DMS53 treated with DMSO at 0.1 percent for 48 hours (cell line): Measurements from ENCODE around the gene CLUH.
"Not testable (repeated sequence)": the region's sequence is repeated elsewhere in the genome, so short reads cannot be mapped to it uniquely, and the experiment has no call there.

ENCODE experiments used
- DNase-seq: peaks from one replicate; lab custom pipeline; 2025; ENCODE audit not compliant: unreplicated experiment; lab: John Stamatoyannopoulos, UW

CLUH gene

DNA sequence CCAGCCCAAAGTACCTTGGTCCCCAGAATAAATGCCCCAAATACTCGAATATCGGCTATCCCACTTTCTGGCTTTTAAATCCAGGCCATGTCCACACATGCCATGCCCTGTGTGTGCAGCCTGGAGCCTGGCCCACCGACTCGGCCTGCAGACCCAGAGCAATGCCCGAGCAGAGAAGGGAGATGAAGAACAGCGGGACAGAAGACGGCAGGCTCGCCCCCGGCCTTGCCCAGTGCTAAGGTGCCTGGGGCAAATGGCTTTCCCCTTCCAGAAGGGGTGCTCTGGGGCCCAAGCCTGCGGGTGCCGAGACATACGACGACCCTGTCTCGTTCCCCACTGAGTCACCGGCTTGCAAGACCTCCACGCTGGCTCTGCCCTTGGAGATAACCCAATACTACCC, 8.0 kb downstream of the CLUH start:
- no peak for DNase-seq

DNA sequence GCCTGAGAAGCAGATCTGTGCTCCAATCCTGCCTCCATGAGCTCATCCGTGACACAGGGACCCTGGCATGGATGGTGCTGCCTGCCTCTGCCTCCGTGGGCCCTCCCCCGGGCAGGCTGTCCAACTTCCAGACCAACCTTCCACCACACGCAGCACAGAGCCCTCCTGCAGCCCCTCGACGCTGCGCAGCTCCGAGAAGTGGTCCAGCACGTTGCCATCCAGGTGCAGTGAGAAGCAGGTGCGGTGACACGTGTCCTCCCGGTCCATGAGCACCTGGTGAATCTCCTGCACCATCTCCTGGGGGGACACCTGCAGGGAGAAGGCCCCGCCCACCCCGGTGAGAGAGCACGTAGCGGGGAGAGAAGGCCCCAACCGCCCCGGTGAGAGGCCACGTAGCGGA, 8.4 kb downstream of the CLUH start:
- no peak for DNase-seq

DNA sequence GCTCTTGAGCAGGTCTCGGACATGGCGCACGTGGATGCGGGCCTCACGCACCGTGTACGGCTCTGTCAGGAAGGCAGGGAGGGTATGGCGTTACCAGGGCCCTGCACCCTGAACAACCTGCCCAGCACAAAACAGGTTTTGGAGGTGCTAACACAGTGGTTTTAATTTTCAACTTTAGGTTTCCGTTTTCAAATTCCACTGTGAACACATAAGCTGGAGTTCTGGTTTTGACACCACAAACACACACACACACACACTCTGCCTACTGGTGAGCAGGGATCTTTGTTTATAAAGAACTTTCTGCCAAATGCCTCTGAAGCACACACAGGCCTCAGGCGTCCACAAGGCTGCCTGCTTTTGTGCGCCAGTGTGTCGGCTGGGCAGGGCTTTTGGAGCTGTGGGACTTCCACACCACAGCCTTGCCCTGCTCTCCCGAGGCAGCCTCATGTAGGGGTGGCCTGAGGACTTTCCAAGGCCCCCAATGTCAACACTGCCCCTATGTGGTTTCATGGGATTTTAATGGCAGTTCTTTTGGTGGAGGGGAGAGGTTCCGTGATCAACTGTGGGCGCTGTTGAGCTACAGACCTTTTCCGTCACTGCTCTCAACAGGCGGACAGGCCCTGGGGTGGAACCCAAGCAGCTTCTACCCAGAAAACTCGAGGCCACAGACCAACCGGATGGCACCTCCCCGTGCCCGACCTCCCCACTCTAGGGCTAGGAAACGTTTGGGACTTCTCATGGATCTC, 9.4 kb downstream of the CLUH start:
- no peak for DNase-seq

DNA sequence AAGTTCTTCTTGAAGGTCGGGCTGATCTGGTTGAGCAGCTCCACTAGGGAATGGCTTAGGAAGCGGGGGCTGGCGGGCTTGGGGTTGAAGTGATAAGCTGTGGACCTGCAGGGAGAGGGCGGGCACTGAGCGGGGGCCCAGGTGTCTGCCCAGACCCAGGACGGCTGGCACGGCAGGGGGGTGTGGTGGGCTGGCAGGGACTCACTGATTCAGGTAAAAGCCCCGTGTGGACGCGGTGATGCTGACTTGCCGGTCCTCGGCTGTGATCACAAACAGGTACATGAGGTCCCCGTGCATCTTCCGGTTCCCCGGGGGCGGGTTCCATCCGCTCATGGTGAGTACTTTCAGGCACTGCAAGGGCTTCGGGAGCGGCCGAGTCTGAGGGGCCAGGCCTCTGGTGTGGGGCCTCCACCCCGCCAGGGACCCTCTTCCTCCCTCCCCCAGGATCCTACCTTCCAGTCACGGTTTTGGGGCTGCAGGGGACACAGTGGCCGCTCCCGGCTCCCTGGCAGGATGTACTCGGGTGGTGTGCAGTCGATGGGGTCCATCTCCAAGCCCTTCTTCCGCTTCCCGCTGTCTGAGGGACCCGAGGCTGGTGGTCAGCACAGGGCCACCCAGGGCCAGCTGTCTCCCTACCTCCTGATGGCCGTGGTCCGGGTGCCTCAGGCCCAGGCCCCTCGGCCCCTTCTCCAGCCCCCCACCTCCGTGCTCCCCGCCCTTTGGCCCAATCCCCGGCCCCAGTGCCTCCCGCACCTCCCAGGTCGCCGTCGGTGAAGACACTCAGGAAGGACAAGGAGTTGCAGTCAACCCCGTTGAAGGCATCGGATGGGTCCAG, 10.2 kb downstream of the CLUH start:
- no peak for DNase-seq

DNA sequence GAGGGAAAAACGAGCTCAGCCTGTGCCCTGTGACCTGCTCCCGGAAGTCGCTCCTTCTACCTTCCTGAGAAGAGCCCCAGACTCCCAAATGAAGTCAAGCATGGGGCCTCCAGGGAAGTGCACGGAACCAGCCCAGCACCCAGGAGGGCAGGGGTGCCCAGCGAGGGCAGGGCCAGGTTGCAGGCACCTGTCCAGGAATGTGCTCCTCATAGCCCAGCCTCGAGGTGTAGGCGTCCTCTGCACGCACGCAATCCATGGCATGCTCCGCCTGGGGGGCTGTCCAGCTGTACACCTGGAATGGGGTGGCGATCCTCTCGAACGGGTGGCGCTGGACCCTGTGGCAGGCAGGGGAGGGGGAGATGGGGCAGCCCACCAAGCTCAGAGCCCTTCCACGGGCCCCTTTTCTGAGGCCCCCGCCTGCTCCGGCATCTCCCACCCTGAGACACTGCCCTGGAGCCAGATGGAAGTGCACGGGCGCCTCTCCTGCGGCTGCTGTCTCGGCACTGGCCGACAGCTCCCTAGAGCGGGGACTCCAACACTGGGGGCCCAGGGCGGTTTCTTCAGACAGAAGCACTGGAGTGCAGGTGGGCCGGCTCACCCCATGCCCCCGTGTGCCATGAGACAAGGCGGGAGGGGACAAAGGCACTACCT, 10.9 kb downstream of the CLUH start:
- peak; percentile 98 for DNase-seq

DNA sequence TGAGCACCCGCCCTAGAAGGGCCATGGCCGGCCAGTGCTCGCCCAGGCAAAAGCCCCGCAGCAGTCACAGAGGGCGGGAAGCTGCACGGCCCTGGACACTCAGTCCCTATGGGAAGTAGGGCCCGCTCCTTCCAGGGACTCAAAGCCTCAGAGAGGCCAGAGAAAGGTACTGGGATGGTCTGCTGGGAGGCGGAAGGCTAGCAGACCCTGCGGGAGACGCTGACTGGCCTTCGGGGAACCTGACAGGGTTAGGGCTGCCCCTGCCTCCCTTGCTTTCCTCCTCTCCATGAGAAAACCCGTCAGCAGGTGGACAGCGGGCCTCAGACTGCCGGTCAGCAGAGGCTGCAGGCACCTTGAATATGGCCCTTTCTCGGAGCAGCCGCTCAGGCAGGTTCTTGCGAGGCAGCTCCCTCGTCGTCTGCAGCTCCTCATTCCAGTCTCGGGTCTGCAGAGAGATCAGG, 11.5 kb downstream of the CLUH start:
- DNase-seq = no peak

DNA sequence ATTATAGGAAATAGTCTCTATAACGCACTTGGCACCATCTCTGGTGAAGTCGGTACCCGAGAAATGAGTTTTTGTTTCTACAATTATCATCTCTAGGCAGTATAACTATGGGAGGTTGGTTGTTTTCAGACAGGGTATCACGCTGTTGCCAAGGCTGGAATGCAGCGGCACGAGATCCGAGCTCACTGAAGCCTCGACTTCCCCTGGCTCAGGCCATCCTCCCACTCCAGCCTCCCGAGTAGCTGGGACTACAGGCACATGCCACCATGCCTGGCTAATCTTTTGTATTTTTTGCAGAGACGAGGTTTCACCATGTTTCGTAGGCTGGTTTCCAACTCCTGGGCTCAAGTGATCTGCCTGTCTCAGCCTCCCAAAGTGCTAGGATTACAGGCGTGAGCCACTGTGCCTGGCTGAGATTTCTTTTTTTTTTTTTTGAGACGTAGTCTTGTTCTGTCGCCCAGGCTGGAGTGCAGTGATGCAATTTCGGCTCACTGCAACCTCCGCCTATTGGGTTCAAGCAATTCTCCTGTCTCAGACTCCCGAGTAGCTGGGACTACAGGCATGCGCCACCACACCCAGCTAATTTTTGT, 12.3 kb downstream of the CLUH start:
- DNase-seq = not testable (repeated sequence)

DNA sequence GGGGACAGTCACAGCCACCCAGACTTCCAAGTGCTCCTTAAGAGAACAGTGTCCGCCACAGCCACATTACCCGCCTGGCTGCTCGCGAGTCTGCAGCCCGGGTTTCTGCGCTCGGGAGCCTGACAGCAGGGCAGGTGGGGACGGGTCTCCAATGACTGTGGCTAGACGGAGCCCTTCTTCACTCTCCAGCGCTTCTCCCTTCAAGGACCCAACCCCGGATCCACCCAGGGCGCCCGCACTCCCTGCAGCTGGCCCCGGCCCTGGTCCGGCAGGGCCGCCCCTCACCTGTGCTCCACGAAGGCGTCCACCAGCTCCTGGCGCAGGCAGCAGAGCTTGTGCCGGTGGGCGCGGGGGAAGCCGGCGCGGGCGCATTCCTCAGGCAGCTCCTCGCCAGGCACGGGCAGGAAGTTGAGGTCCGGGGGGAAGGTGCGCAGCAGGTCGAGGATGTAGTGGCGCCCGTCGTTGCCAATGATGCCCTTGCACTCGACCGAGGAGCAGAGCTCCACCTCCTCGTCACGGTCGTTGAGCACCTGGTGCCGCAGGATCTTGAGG, 13.9 kb downstream of the CLUH start:
- no peak for DNase-seq

DNA sequence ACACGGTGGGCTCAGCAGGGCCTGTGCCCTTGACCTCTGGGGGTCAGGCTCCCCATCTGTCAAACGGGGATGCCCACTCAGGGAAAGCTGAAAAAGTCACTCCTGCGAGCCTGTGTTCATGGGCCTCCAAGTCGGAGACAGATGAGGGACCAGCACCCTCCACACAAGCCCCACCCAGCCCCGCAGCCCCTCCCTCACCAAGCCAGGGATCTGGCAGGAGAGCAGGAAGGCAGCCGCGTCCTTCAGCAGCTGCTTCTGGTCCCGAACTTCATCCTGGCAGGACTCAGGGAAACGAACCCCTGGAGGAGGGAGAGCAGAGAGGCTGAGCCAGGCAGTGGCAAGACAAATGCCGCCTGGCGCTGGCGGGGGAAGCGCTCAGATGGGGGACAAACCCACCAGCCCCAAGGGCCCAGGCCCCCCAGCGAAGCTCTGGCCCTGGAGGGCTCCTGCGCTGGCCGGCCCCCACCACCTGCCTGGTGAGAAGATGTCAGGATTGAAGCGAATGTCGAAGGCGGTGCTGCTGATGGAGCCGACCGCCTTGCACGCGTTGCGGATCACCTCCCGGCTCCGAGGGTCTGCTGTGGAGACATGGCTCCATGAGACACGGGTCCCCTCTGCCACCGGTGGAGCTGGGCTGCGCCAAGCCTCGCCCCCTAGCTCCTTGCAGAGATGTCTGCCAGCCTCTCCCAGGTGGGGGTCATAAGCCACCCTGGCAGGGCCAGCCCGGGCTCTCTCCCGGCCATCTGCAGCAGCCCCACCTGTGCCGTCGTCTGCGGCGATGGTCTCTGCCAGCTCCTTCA, 15.4 kb downstream of the CLUH start:
- DNase-seq = no peak

DNA sequence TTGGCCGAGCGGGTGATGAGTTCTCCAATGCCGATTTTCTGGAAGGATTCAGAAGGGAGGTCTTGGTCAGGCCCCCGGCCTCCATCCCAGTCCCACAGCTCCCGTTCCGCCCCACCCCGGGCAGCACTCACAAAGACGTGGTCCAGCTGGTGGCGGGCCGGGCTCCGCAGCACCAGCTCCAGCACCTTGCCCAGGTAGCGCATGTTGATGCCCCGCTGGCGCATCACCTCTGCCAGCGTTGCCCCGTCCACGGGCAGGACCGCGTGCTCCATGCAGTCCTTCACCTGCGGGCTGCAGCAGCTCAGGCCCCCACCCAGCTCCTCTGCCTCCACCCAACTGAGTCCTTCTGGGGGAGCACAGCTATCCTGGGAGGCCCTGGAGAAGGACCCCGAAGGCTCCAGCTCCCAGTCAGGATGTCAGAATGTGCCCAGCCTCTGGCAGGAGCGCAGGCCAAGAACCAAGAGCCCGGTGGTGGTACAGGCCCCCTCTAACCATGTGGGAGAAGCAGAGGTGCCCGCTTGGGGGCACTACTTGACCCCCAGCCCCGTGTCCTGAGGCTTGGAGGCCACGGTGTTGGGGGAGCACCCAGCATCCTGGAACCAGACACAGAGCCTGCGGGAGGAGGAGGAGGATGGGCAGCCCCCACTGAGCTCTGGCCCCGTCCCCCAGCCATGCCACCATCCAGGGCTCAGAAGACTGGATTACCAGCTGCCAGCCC, 16.2 kb downstream of the CLUH start:
- no peak for DNase-seq

DNA sequence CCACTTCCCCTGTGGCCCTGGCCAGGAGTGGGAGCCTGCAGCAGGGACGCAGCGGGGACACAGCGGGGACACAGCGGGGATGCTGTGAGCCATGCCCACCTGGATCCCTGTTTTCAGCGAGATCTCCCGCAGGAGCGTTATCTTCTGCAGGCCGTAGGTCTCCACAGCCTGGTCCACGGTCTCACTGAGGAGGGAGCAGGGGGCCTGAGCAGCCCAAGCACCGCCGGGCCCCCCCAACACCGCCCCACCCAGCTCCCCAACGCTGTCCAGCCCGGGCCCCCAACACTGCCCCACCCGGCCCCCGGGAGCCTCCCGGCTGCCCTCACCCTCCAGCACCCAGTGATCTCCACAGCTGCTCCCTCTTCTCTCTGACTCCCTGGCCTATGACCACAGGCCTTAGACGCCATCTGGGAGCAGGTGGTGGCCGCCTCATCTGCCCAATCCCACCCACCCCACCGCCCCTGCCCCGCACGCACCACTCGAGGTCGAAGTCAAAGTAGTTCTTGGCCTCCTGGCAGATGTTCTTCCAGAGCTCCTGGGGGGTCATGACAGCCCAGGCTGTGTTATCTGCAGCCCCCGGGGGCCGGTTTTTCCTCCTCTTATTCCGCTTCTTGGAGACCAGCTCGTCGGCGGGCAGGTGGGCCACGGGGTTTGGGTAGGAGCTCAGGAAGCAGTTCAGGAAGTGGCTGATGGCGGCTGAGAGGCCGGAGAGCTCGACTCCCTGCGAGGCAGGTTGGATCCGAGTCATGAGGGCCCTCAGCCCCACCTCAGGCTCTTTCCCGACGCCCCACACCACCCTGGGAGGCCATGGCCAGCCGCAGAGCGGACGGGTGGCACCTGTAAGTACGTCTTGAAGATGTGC, 17.0 kb downstream of the CLUH start:
- DNase-seq = no peak

DNA sequence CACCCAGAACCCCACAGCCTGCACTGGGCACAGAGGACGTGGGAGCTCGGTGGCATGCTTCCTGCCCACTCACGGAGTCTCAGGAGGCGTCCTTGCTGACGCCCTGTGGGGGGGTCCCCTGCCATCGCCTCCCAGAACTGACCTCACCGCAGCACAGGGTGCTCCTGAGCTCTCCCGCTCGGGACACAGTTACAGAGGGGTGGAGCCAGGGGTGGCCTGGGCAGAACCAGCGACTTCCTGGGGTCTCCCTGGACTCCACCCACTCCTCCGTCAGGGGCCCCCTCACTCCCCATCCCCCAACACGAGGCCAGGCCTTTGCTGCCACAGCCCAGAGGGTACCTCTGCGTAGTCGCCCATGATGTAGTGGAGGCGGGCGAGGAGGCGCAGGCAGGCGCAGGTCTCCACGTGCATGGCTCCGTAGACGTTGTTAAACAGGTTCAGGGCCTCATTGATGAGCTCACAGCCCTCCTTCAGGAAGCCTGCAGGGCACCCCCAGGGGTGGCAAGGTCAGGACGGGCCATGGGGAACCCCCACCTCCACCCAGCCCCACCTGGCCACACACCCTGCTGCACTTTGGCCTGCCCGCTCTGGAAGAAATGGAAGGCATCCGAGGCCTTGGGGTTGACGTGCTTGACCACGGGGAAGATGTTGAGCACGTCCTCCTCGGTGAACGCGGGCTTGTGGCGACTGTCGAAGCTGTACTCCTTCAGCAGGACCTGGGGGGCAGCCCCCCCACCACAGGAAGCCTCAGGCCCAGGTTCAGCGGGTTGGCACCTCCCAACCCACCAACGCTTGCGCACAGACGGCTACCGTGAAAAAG, 17.8 kb downstream of the CLUH start:
- DNase-seq = no peak

DNA sequence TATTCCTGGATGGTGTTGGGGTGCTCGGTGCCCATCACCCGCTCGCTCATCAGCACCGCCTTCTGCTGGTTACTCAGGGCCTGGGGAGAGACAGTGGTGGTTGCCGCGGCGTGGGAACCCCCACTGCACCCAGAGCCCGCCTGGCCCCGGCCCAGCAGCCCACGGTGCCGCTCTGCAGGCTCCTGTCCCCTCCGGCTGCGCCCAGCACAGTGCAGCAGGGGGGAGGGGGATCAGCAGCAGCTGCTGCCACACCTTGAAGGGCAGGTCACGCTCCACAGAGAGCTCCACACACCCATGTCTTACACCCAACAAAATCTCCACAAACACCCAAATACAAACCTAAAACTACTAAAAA, 18.8 kb downstream of the CLUH start:
- DNase-seq = no peak

DNA sequence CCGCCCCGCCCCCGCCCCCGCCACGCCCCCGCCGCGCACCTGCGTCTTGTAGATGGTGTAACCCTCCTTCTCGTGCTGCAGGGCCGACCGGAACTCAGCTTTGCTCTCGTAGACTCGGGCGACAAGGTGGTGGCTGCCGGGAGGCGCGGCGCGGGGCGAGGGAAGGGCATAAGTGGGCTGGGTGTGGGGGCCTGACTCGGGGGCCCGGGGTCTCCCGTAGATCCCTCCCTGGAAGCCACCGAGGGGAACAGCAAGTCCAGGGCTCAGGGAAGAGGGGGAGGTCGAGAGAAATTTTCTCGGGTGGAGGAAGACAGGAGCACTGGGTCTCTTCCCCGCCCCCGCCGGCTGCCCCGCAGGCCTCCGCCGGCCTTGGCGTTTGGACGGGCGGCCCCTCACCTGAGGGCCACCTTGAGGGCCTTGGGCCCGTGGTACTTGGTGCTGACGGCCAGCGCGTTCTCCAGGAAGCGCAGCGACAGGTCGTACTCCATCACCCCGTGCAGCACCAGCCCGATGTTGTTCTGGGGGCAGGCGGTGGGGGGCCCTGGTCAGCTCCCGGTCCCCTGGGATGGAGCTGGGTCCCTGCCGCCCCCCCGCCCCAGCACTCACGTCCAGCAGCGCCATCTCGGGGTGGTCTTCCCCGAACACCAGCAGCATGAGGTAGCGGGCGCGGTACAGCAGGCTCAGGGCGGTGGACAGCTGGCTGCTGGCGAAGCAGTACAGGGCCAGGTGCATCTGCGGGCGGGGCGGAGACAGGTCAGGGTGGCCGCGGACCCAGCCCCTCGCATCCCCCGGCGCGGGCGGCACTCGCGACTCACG, 19.4 kb downstream of the CLUH start:
- no peak for DNase-seq

DNA sequence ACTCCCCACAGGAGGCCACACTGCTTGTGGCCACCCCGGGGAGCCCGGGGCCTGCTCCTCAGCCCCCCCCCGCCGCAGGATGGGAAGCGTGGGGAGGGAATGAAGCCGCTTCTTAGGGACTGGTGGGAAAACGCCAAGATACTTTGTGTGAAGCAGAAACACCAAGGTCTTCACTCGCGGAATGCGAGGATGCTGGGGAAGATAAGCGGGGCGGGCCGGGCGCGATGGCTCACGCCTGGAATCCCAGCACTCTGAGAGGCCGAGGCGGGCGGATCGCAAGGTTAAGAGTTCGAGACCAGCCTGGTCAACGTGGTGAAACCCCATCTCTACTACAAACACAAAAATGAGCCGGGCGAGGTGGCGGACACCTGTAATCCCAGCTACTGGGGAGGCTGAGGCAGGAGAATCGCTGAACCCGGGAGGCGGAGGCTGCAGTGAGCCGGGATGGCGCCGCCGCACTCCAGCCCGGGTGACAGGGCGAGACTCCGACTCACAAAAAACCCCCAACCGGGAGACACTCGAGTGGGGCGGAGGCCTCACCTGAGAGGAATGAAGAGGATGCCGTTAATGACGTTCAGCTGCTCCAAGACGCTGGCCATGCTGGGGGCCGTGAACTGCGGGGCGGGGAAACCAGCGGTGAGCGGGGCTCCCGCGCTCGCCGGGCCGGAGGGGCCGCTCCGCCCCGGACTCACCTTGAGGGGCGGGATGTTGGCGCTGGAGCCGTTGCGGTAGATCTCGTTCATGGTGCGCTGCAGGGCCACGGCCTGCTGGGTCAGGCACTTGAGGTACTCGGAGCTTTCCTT, 20.3 kb downstream of the CLUH start:
- DNase-seq = no peak
